ENCODE data around the gene CYTH3. TPM values are rescaled to one million over a fixed set of nuclear protein-coding genes. Genes with fewer than 3 reads are reported as not detected.

Gene CYTH3
- total and polyA plus RNA-seq, 2 of the 13 experiments (the other 11 are each of a cell fraction or from before 2014, with no cell fraction given) = 3.1 to 3.8 TPM

- TF ChIP-seq TBX2 (CRISPR knock-in tag; IDR thresholded peaks at IDR 0.05; ENCODE audit: borderline replicate concordance) = no peak
- TF ChIP-seq, protein P1, sequence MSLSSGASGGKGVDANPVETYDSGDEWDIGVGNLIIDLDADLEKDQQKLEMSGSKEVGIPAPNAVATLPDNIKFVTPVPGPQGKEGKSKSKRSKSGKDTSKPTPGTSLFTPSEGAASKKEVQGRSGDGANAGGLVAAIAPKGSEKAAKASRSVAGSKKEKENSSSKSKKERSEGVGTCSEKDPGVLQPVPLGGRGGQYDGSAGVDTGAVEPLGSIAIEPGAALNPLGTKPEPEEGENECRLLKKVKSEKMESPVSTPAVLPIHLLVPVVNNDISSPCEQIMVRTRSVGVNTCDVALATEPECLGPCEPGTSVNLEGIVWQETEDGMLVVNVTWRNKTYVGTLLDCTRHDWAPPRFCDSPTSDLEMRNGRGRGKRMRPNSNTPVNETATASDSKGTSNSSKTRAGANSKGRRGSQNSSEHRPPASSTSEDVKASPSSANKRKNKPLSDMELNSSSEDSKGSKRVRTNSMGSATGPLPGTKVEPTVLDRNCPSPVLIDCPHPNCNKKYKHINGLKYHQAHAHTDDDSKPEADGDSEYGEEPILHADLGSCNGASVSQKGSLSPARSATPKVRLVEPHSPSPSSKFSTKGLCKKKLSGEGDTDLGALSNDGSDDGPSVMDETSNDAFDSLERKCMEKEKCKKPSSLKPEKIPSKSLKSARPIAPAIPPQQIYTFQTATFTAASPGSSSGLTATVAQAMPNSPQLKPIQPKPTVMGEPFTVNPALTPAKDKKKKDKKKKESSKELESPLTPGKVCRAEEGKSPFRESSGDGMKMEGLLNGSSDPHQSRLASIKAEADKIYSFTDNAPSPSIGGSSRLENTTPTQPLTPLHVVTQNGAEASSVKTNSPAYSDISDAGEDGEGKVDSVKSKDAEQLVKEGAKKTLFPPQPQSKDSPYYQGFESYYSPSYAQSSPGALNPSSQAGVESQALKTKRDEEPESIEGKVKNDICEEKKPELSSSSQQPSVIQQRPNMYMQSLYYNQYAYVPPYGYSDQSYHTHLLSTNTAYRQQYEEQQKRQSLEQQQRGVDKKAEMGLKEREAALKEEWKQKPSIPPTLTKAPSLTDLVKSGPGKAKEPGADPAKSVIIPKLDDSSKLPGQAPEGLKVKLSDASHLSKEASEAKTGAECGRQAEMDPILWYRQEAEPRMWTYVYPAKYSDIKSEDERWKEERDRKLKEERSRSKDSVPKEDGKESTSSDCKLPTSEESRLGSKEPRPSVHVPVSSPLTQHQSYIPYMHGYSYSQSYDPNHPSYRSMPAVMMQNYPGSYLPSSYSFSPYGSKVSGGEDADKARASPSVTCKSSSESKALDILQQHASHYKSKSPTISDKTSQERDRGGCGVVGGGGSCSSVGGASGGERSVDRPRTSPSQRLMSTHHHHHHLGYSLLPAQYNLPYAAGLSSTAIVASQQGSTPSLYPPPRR (CRISPR knock-in tag; IDR thresholded peaks at IDR 0.05; ENCODE audit: borderline replicate concordance) = no peak
- no peak for TF ChIP-seq NR2F6 (IDR thresholded peaks at IDR 0.05)
- no peak for TF ChIP-seq NR2F6 (CRISPR knock-in tag; IDR thresholded peaks at IDR 0.05)
- no peak for TF ChIP-seq ZNF761 (CRISPR knock-in tag; conservative IDR thresholded peaks at IDR 0.05)
- no peak for TF ChIP-seq ZBTB14 (CRISPR knock-in tag; IDR thresholded peaks at IDR 0.05)
- TF ChIP-seq SOX6 (IDR thresholded peaks at IDR 0.05) = no peak
- TF ChIP-seq SOX6 (CRISPR knock-in tag; IDR thresholded peaks at IDR 0.05) = no peak
- TF ChIP-seq ZNF34 (CRISPR knock-in tag; IDR thresholded peaks at IDR 0.05; ENCODE audit: borderline replicate concordance) = no peak
- TF ChIP-seq, protein P2, sequence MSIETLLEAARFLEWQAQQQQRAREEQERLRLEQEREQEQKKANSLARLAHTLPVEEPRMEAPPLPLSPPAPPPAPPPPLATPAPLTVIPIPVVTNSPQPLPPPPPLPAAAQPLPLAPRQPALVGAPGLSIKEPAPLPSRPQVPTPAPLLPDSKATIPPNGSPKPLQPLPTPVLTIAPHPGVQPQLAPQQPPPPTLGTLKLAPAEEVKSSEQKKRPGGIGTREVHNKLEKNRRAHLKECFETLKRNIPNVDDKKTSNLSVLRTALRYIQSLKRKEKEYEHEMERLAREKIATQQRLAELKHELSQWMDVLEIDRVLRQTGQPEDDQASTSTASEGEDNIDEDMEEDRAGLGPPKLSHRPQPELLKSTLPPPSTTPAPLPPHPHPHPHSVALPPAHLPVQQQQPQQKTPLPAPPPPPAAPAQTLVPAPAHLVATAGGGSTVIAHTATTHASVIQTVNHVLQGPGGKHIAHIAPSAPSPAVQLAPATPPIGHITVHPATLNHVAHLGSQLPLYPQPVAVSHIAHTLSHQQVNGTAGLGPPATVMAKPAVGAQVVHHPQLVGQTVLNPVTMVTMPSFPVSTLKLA (IDR thresholded peaks at IDR 0.05) = no peak
- no peak for TF ChIP-seq ZNF816 (CRISPR knock-in tag; IDR thresholded peaks at IDR 0.05; ENCODE audit: borderline replicate concordance)
Observed at GRCh38 chr7:6133249-6133648, 139.2 kb downstream of the CYTH3 start (continued).
